Measurements from ENCODE around the gene ZNF343. TPM values are rescaled to one million over a fixed set of nuclear protein-coding genes. Genes with fewer than 3 reads are reported as not detected.

ZNF343 gene
- total and polyA plus RNA-seq, 10 of the 15 experiments (the other 5 are each of a cell fraction or from before 2014, with no cell fraction given) = 1.3 to 11.1 (median 9.0) TPM

- intact Hi-C loops (cut with micrococcal nuclease; ENCODE audit: unreplicated experiment) (loop anchor here (10.0 kb wide), 1 partner anchor 691 kb away; no protein-coding TSS in a partner anchor), in situ Hi-C loops (cut with MboI) (no loop called here)
- BruUV-seq (replicated peaks) = no TSS peak
- H3K27me3 ChIP-seq (replicated peaks in 1 of 2; ENCODE audit: control insufficient read depth in 2 of 2, insufficient read depth in 2 of 2, low read length in 1 of 2) = no peaks in the 10 kb centered on the region
- no peak for DNase-seq (ENCODE audit: low read depth, low spot score)
- POLR2A ChIA-PET = no interaction called here
- H3K27ac ChIP-seq (ENCODE audit: control insufficient read depth, insufficient read depth) = no peak overlapping the region
- TF ChIP-seq MXI1 (IDR thresholded peaks at IDR 0.05; ENCODE audit: low read depth, low read length) (no peak), FOXK2 (IDR thresholded peaks at IDR 0.05) (0 out of 2 replicates have a peak, but pooled peaks have one; percentile 22)
- ATAC-seq = no peak
- no peak overlapping the region for H3K4me2 ChIP-seq (ENCODE audit: control insufficient read depth, insufficient read depth)
- H3K79me2 ChIP-seq (ENCODE audit: control insufficient read depth, insufficient read depth, low read length) = no peaks in the 10 kb centered on the region
- H3K4me1 ChIP-seq (ENCODE audit: control insufficient read depth, insufficient read depth, low read length) = no peaks in the 10 kb centered on the region
- no peaks in the 10 kb centered on the region for H4K20me1 ChIP-seq (ENCODE audit: control insufficient read depth, insufficient read depth)
- FAIRE-seq = no peak
- H3K9me3 ChIP-seq (replicated peaks; ENCODE audit: control insufficient read depth, insufficient read depth, low read length) = no peaks in the 10 kb centered on the region
- CTCF ChIA-PET = interaction anchor here (0.7 to 3.3 kb wide), 11 partner anchors 10 to 491 kb away, joined by 3 to 19 read pairs (median 5); no protein-coding TSS in a partner anchor
- 42% methylated on average over 2 of the region's 2 CpGs for WGBS (ENCODE audit: insufficient coverage, insufficient replicate concordance, low lambda C conversion rate, missing lambda C conversion rate)
- SMC1A ChIA-PET (ENCODE audit: uncharacterized antibody, unreplicated experiment) = interaction anchor here (0.6 to 2.8 kb wide), 5 partner anchors 9 to 248 kb away, joined by 3 to 9 read pairs (median 3); no protein-coding TSS in a partner anchor
- no peak overlapping the region for H3K4me3 ChIP-seq
- H3K9ac ChIP-seq (ENCODE audit: control insufficient read depth, insufficient read depth, low read length) = no peak overlapping the region
- H2AFZ ChIP-seq (ENCODE audit: control insufficient read depth, low read depth, low read length) = no peak overlapping the region
- peaks cover 2 to 20% of the 10 kb centered on the region in 2 experiments for H3K36me3 ChIP-seq (ENCODE audit: control insufficient read depth in 2 of 2, insufficient read depth in 2 of 2, low read length in 1 of 2)
- RAD21 ChIA-PET (ENCODE audit: unreplicated experiment) = interaction anchor here (0.9 to 1.6 kb wide), 2 partner anchors 69 to 248 kb away, joined by 3 to 4 read pairs; no protein-coding TSS in a partner anchor
These were observed 52.8 kb downstream of the ZNF343 start for GRCh38 chr20:2455771-2456497.

DNA sequence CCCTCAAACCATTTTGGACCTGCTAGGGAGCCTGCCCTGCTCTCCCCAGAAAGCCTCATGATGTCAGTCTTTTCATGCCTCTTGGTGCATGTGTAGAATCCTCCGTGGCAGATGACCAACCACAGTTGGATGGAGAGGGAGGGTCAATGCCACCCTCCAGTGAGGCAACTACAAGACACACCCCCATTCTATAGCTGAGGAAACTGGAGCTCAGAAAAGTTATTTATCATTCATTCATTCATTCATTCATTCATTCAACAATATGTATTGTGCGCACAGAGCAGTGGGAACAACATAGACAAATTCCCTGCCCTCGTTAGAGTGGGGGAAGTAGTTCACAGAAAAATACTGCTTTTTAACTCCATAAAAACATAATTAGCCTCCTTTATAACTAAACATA, 54.9 kb downstream of the ZNF343 start:
- intact Hi-C loops (cut with micrococcal nuclease; ENCODE audit: unreplicated experiment) (loop anchor here (5.0 to 10.0 kb wide), 2 partner anchors 486 to 689 kb away; no protein-coding TSS in a partner anchor), in situ Hi-C loops (cut with MboI) (no loop called here)

More for the DNA sequence above, 54.9 kb downstream of the ZNF343 start:
- DNase-seq (ENCODE audit: low read depth, low spot score) (no peak), FAIRE-seq (no peak), ATAC-seq (no peak)
- H3K4me2 ChIP-seq (ENCODE audit: control insufficient read depth, insufficient read depth) = no peak overlapping the region
- POLR2A ChIA-PET = interaction anchor here (0.6 kb wide), 1 partner anchor 16 kb away, joined by 4 read pairs; no protein-coding TSS in a partner anchor
- no peak overlapping the region for H2AFZ ChIP-seq (ENCODE audit: control insufficient read depth, low read depth, low read length)
- no peaks in the 10 kb centered on the region for H4K20me1 ChIP-seq (ENCODE audit: control insufficient read depth, insufficient read depth)
- CTCF ChIA-PET = interaction anchor here (0.7 to 3.9 kb wide), 12 partner anchors 10 to 1002 kb away, joined by 3 to 78 read pairs (median 6); no protein-coding TSS in a partner anchor
- peak; percentile 88 for TF ChIP-seq ZNF24 (IDR thresholded peaks at IDR 0.05)
- TF ChIP-seq DPF2 (IDR thresholded peaks at IDR 0.05) = no peak
- no peak for TF ChIP-seq CEBPB (IDR thresholded peaks at IDR 0.05; ENCODE audit: borderline replicate concordance in 1 of 2, low read depth in 2 of 2, low read length in 2 of 2)
- no peaks in the 10 kb centered on the region for H3K79me2 ChIP-seq (ENCODE audit: control insufficient read depth, insufficient read depth, low read length)
- H3K9ac ChIP-seq (ENCODE audit: control insufficient read depth, insufficient read depth, low read length) = no peak overlapping the region
- H3K4me3 ChIP-seq = no peak overlapping the region
- RAD21 ChIA-PET (ENCODE audit: unreplicated experiment) = interaction anchor here (4.3 kb wide), 1 partner anchor 246 kb away, joined by 27 read pairs; no protein-coding TSS in a partner anchor
- WGBS (ENCODE audit: insufficient coverage, insufficient replicate concordance, low lambda C conversion rate, missing lambda C conversion rate) = 84% methylated on average over 3 of the region's 3 CpGs
- no TSS peak for BruUV-seq (replicated peaks)
- H3K27me3 ChIP-seq (replicated peaks in 1 of 2; ENCODE audit: control insufficient read depth in 2 of 2, insufficient read depth in 2 of 2, low read length in 1 of 2) = no peaks in the 10 kb centered on the region
- peaks cover 0 to 4% of the 10 kb centered on the region in 2 experiments; a peak in 1 of 4 replicates for H3K36me3 ChIP-seq (ENCODE audit: control insufficient read depth in 2 of 2, insufficient read depth in 2 of 2, low read length in 1 of 2)
- SMC1A ChIA-PET (ENCODE audit: uncharacterized antibody, unreplicated experiment) = interaction anchor here (0.6 to 2.9 kb wide), 6 partner anchors 15 to 446 kb away, joined by 3 to 29 read pairs (median 4); no protein-coding TSS in a partner anchor
- no peaks in the 10 kb centered on the region for H3K4me1 ChIP-seq (ENCODE audit: control insufficient read depth, insufficient read depth, low read length)
- H3K27ac ChIP-seq (ENCODE audit: control insufficient read depth, insufficient read depth) = no peak overlapping the region
- no peaks in the 10 kb centered on the region for H3K9me3 ChIP-seq (replicated peaks; ENCODE audit: control insufficient read depth, insufficient read depth, low read length)
